ENCODE results near the gene GPA33.

Gene GPA33

GRCh38 chr1:167090314-167090942 lies at the start of gene GPA33:
GPA33 (minus strand) TSS chr1:167090377; CDS start chr1:167090287, 90 bp downstream.
- DNase-seq: no peak

- DNase-seq: no peak
These were observed 48.5 kb upstream of the GPA33 start for GRCh38 chr1:167138703-167139102.

GRCh38 chr1:167137793-167138510 lies 47.8 kb upstream of the GPA33 start:
- DNase-seq: no peak

GRCh38 chr1:167137332-167137781 lies 47.2 kb upstream of the GPA33 start:
- no peak for DNase-seq

GRCh38 chr1:167136806-167137205 lies 46.6 kb upstream of the GPA33 start:
- DNase-seq: no peak

GRCh38 chr1:167136191-167136614 lies 46.0 kb upstream of the GPA33 start:
- DNase-seq: no peak

GRCh38 chr1:167135281-167135840 lies 45.2 kb upstream of the GPA33 start:
- no peak for DNase-seq

GRCh38 chr1:167132301-167133010 lies 42.3 kb upstream of the GPA33 start:
- no peak for DNase-seq

DNA sequence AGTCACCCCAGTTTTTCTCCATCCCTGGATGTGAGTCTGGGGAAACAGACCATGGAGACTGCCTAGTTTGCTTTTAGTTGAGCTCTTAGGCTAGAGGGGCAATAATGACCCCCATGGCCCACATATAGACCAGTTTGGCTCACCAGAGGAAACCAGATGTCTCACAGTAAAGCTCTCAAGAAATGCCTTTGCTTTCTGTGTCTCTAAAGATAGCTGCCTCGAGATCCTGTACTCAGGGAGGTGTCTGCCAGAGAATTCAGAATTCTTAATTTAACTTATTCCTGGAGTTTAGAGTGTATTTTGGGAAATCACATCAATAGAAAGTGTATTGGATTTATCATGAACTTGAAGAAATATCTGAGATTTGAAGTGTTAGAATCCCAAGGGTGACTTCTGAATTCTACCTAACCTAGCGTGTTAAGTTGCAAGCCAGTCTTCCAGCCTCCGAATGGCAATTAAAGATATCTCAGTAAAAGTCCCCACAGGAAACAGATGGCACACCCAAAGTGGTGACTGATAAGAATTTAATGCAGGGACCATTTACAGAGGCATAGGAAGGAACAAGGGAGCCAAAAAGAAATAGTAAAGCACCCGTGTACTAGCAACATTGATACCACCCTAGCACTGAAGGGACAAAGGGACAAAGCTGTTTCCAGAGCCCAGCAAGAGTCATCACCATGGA lies 40.8 kb upstream of the GPA33 start:
- DNase-seq: no peak

- no peak for DNase-seq
These were observed 38.4 kb upstream of the GPA33 start for GRCh38 chr1:167128261-167129227.

- no peak for DNase-seq
These were observed 37.5 kb upstream of the GPA33 start for GRCh38 chr1:167127661-167128060.

DNA sequence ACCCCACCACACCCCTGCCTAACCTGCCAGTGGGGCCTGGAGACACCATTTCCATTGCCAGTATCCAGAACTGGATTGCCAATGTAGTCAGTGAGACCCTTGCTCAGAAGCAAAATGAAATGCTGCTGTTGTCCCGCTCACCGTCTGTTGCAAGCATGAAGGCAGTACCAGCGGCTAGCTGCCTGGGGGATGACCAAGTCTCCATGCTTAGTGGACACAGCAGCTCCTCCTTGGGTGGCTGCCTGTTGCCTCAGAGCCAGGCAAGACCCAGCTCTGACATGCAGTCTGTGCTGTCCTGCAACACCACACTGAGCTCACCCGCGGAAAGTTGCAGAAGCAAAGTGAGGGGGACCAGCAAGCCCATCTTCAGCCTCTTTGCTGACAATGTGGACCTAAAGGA lies 37.1 kb upstream of the GPA33 start:
- no peak for DNase-seq

DNA sequence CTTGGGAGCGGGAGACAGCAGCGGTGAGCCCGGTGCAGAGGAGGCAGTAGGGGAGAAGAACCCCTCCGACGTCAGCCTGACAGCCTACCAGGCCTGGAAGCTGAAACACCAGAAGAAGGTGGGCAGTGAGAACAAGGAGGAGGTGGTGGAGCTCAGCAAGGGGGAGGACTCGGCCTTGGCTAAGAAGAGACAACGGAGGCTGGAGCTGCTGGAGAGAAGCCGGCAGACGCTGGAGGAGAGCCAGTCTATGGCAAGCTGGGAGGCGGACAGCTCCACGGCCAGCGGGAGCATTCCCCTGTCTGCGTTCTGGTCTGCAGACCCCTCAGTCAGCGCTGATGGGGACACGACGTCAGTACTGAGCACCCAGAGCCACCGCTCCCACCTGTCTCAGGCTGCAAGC lies 36.6 kb upstream of the GPA33 start:
- no peak for DNase-seq

- DNase-seq: no peak
These were observed 36.1 kb upstream of the GPA33 start for GRCh38 chr1:167126317-167126716.

GRCh38 chr1:167122568-167122967 lies 32.4 kb upstream of the GPA33 start:
- DNase-seq: no peak

DNA sequence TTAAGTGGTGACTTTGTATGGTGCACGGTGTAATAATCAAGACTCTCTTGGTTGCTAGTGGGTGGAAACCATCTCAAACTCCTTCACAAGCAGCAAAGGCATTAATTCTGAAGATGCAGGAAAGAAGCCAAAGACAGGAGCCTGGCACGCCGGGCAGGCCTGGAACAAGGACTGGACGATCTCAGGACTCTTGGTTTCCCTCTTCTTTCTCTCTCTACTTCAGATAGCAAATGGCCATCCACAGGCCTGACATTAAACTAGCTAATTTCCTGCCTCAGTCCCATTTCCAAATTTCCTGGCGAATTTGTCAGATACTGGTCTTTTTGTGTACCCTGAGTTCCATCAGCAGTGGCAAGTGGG lies 31.9 kb upstream of the GPA33 start:
- DNase-seq: no peak

DNA sequence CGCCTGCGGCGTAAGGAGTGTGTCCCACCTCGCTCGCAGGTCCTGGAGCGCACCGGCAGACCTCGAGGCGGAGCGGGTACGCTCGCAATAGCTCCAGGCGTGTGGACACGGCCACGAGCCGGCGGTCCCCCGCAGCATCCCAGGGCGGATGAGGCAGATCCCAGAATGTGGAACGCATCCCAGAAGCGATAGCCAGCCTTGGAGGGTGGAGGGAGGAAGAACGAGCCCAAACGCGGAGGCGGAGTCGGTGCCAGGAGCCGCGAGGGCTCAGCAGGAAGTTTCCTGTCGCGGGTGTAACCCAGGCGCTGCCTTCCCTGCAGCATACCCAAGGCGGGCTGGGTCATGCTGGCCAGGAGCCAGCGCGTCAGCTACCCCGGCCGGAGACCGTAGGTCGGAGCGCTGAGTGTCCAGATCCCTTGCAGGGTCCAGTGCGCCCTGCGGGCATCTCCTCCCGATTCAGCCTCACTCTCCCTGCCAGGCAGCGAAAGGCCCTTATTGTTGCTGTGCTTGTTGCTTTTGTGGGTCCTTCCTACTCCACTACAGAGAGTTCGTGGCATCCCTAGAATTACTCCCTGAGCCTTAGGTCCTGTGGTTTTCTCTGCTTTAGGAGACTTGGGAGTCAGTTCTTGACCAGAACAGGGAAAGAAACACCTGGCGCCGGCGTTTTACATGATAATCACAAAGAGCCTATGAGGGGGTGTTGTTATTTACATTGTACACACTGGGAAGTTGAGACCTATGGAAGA lies 31.4 kb upstream of the GPA33 start:
- DNase-seq: no peak

GRCh38 chr1:167120899-167121298 lies 30.7 kb upstream of the GPA33 start:
- DNase-seq: no peak

DNA sequence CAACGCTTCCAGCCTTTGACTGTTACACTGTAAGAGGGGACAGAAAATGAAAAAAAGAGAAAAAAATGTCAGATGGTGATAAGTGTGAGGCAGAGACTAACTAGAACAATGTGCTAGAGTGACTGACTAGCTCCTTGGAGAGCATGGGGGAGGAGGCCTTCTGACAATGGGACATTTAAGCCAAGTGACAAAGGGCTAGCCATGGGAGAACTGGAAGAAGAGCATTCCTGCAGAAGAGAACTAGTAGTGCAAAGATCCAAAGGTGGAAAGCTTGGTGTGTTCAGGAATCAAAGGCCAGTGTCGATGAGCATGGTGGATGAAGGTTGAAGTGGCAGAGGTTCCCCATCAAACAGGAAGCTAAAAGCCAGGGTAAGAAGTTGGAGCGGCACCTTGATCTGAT lies 29.5 kb upstream of the GPA33 start:
- DNase-seq: no peak

GRCh38 chr1:167118188-167118587 lies 28.0 kb upstream of the GPA33 start:
- DNase-seq: no peak

DNA sequence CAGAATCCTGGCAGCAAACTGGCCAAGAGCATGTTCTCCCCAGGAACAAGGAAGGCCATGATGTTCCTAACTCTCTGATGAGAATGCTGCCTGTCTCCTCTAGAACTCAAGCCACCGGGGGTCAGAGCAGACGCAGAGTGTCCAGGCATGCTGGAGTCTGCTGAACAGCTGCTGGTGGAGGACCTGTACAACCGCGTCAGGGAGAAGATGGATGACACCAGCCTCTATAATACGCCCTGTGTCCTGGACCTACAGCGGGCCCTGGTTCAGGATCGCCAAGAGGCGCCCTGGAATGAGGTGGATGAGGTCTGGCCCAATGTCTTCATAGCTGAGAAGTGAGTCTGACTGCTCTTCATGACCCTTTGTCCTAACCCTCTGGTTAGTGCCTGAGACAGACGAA lies 27.0 kb upstream of the GPA33 start:
- no peak for DNase-seq
